Panc1 (cell line): ENCODE data around the gene GFRA1.

Experiments
- POLR2AphosphoS5 ChIP-seq: IDR thresholded peaks from 2 replicates; pipeline ENCODE4 v1.6.1; 2012; ENCODE audit warnings: mild to moderate bottlenecking, low read depth, low read length, moderate library complexity
- TF ChIP-seq, protein P1 (sequence below): fragments of 450-650 bp; IDR thresholded peaks from 2 replicates; pipeline ENCODE4 v1.5.1; 2017; ENCODE audit warnings: mild to moderate bottlenecking
- TF ChIP-seq, protein P2 (sequence below), 2 experiments: IDR thresholded peaks; 2 replicates each; pipeline ENCODE4 v1.6.1; 2011 to 2012; ENCODE audit warnings: low read depth in 2 of 2, control low read depth in 1 of 2, low read length in 1 of 2, mild to moderate bottlenecking in 1 of 2, moderate library complexity in 1 of 2; ENCODE audit not compliant: insufficient read depth in 1 of 2

DNA sequence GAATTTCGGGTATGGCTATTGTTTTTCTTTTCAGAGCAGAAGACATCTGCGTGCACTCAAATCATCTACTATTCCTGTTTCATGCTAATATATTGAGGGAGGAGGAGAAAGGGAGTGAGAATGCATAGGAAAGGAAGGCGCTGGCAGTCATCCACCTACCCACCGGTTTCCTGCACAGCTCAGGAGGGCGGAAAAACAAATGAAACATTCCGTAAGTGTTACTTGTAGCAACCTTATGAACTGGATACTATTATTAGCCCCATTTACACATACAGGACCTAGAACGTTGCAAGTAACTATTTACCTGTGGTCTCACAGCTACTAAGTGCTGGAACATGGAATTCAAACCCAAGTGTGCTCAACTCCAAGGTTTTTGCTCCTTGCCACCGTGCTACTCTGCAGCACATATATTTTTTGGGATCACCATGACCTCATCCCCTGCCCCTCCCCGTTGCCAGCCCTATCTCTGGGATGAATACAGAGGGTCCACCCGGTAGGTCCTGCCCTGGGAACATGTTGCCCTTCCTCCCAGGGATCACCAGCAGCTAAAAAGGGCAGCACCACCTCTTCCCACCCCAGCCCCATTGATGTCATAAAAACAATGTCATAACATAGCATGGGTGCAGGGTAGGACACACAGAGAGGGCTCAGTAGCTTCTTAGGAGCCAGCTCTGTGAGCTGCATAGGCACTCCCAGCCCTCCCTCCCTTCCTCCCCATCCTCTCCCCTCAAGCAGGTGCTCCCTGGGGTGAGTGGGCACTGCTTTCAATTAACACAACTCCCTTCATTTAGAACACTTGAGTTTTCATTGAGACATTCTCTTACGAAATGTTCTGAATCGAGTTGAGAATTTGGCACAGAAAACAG lies 16.9 kb downstream of the GFRA1 start:
- TF ChIP-seq, protein P1, sequence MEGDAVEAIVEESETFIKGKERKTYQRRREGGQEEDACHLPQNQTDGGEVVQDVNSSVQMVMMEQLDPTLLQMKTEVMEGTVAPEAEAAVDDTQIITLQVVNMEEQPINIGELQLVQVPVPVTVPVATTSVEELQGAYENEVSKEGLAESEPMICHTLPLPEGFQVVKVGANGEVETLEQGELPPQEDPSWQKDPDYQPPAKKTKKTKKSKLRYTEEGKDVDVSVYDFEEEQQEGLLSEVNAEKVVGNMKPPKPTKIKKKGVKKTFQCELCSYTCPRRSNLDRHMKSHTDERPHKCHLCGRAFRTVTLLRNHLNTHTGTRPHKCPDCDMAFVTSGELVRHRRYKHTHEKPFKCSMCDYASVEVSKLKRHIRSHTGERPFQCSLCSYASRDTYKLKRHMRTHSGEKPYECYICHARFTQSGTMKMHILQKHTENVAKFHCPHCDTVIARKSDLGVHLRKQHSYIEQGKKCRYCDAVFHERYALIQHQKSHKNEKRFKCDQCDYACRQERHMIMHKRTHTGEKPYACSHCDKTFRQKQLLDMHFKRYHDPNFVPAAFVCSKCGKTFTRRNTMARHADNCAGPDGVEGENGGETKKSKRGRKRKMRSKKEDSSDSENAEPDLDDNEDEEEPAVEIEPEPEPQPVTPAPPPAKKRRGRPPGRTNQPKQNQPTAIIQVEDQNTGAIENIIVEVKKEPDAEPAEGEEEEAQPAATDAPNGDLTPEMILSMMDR = no peak
- TF ChIP-seq, protein P2, sequence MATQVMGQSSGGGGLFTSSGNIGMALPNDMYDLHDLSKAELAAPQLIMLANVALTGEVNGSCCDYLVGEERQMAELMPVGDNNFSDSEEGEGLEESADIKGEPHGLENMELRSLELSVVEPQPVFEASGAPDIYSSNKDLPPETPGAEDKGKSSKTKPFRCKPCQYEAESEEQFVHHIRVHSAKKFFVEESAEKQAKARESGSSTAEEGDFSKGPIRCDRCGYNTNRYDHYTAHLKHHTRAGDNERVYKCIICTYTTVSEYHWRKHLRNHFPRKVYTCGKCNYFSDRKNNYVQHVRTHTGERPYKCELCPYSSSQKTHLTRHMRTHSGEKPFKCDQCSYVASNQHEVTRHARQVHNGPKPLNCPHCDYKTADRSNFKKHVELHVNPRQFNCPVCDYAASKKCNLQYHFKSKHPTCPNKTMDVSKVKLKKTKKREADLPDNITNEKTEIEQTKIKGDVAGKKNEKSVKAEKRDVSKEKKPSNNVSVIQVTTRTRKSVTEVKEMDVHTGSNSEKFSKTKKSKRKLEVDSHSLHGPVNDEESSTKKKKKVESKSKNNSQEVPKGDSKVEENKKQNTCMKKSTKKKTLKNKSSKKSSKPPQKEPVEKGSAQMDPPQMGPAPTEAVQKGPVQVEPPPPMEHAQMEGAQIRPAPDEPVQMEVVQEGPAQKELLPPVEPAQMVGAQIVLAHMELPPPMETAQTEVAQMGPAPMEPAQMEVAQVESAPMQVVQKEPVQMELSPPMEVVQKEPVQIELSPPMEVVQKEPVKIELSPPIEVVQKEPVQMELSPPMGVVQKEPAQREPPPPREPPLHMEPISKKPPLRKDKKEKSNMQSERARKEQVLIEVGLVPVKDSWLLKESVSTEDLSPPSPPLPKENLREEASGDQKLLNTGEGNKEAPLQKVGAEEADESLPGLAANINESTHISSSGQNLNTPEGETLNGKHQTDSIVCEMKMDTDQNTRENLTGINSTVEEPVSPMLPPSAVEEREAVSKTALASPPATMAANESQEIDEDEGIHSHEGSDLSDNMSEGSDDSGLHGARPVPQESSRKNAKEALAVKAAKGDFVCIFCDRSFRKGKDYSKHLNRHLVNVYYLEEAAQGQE (IDR thresholded peaks at IDR 0.05; ENCODE audit: insufficient read depth in 1 of 2, low read depth in 2 of 2, low read length in 1 of 2) = no peak
- TF ChIP-seq POLR2AphosphoS5 = no peak
